SK-N-SH (cell line): ENCODE measurements around the gene CYP51A1. TPM values are rescaled to one million over a fixed set of nuclear protein-coding genes. Genes with fewer than 3 reads are reported as not detected.

Experiments used
- polyA plus RNA-seq, 3 experiments: library from polyadenylated mRNA; depleted of rRNA; stranded (reverse); fragments of >200 nt; gene quantifications; 2 replicates each; pipeline ENCODE4 v1.2.3, GENCODE V29; 2012

The CYP51A1 gene
- polyA plus RNA-seq, 1 of the 3 experiments (the other 2 are of a cell fraction): 4.7 TPM

Other genes with a start within 250 kb of the CYP51A1 start
- gene AKAP9, start 193.6 kb downstream of the CYP51A1 start, polyA plus RNA-seq (2012; rRNA removed): 13.1 and 16.7 TPM in 2 replicates
- 0.03 TPM in 1 of 2 replicates, not detected in the other for gene LRRD1, start 44.7 kb upstream of the CYP51A1 start, polyA plus RNA-seq (2012; rRNA removed)
- gene KRIT1, start 111.4 kb upstream of the CYP51A1 start, polyA plus RNA-seq (2012; rRNA removed): 38.5 and 53.3 TPM in 2 replicates
- gene ANKIB1, start 111.5 kb upstream of the CYP51A1 start, polyA plus RNA-seq (2012; rRNA removed): 24.6 and 32.5 TPM in 2 replicates